Thyroid gland (tissue), 4 donors: ENCODE results near the gene UBE2V1. TPM values are rescaled to one million over a fixed set of nuclear protein-coding genes. Genes with fewer than 3 reads are reported as not detected.
A peak's percentile ranks its signal among the peaks of the same experiment; 100 is the strongest.

Source experiments
- DNase-seq, 2 donors: peaks; one replicate each; pipeline ENCODE4 v3.0.0-alpha.2; 2019
- H3K27ac ChIP-seq, 3 donors: fragments of 200-600 bp; sonication (generic); 1 replicate in 2 of 3; 2 replicates in 1 of 3; pipeline ENCODE4 v1.5.1; 2016 to 2019; ENCODE audit warnings: mild to moderate bottlenecking in 1 of 3, moderate library complexity in 1 of 3
- H3K27me3 ChIP-seq: fragments of 200-600 bp; sonication (generic); one replicate; pipeline ENCODE4 v1.5.1; 2019
- H3K36me3 ChIP-seq, 2 donors: fragments of 200-600 bp; sonication (generic); one replicate each; pipeline ENCODE4 v1.5.1; 2016 to 2019
- H3K4me1 ChIP-seq, 2 donors: fragments of 200-600 bp; sonication (generic); one replicate each; pipeline ENCODE4 v1.5.1; 2017 to 2019
- H3K4me3 ChIP-seq, 3 donors: fragments of 200-600 bp; sonication (generic); replicated peaks in 1 of 3; 1 replicate in 2 of 3; 2 replicates in 1 of 3; pipeline ENCODE4 v1.5.1; 2016; ENCODE audit warnings: mild to moderate bottlenecking in 1 of 3
- H3K9me3 ChIP-seq: fragments of 200-600 bp; sonication (generic); one replicate; pipeline ENCODE4 v1.5.1; 2017
- CTCF ChIP-seq, 6 experiments: fragments of 200-600 bp in 3 of 6; fragments of 450-650 bp in 3 of 6; sonication (generic) in 3 of 6; IDR thresholded peaks; one replicate each; pipeline ENCODE4 v1.5.1; 2016 to 2019; ENCODE audit warnings: antibody characterized with exemption in 6 of 6, mild to moderate bottlenecking in 2 of 6, inconsistent platforms in 1 of 6, moderate library complexity in 1 of 6
- POLR2A ChIP-seq, 2 donors: fragments of 450-650 bp; IDR thresholded peaks; one replicate each; pipeline ENCODE4 v1.6.1; 2017; ENCODE audit warnings: antibody characterized with exemption in 2 of 2, mild to moderate bottlenecking in 2 of 2, moderate library complexity in 1 of 2
- WGBS, 2 donors: methylation state at CpG; one replicate each; pipeline ENCODE4 v1.1.5; 2017; 5-methylcytosine and 5-hydroxymethylcytosine counted together
- intact Hi-C: fragments of 100-400 bp; cut with DNase I; formaldehyde crosslinking; loops from one replicate; pipeline ENCODE4 v1.15.1; 2023
- total RNA-seq, 4 donors: library from RNA; depleted of rRNA; stranded (reverse); fragments of >200 nt; gene quantifications; one replicate each; pipeline ENCODE4 v1.2.3, GENCODE V29; 2016

UBE2V1 gene
- total RNA-seq, 4 donors from 2014 or later, result 77.3 to 110 (median 92.3) TPM

GRCh38 chr20:50073500-50073899, 39.5 kb downstream of the UBE2V1 start:
- TF ChIP-seq POLR2A (IDR thresholded peaks at IDR 0.05), result no peak
- no peak for TF ChIP-seq CTCF (IDR thresholded peaks at IDR 0.05)
- WGBS, 2 donors, result 95 to 100% methylated on average over 1 to 2 of the region's 2 CpGs
- Histone ChIP-seq H3K36me3 (no peaks in the 10 kb centered on the region), H3K9me3 (no peaks in the 10 kb centered on the region), H3K4me3 (no peak overlapping the region), H3K27ac (no peak overlapping the region), H3K27me3 (no peaks in the 10 kb centered on the region), H3K4me1 (peaks cover 14 to 26% of the 10 kb centered on the region in 2 donors)
- DNase-seq, result no peak
- intact Hi-C loops, result no loop called here

- Histone ChIP-seq H3K36me3 (no peaks in the 10 kb centered on the region), H3K27me3 (no peaks in the 10 kb centered on the region), H3K4me1 (peaks cover 8 to 15% of the 10 kb centered on the region in 2 donors), H3K9me3 (no peaks in the 10 kb centered on the region), H3K27ac (no peak overlapping the region), H3K4me3 (peak overlapping the region in 1 of 3 donors; percentile 14)
- peak; percentile 89 to 92 for DNase-seq
- WGBS, 2 donors, result 12 to 13% methylated on average over 46 to 48 of the region's 48 CpGs
- TF ChIP-seq POLR2A (IDR thresholded peaks at IDR 0.05) (no peak), CTCF (IDR thresholded peaks at IDR 0.05) (peak; percentile 98 to 100 (median 99))
- intact Hi-C loops, result loop anchor here (2.0 kb wide), 1 partner anchor 92 kb away; no protein-coding TSS in a partner anchor
Observed at GRCh38 chr20:50071039-50071888, 41.7 kb downstream of the UBE2V1 start.

- 91 to 98% methylated on average over 5 to 7 of the region's 7 CpGs for WGBS, 2 donors
- no peaks in the 10 kb centered on the region for H3K9me3 ChIP-seq
- H3K27ac ChIP-seq, result no peak overlapping the region
- peaks cover 3 to 8% of the 10 kb centered on the region in 2 donors for H3K4me1 ChIP-seq
- no peaks in the 10 kb centered on the region for H3K36me3 ChIP-seq
- no peak for DNase-seq
- TF ChIP-seq CTCF (IDR thresholded peaks at IDR 0.05) (no peak), POLR2A (IDR thresholded peaks at IDR 0.05) (no peak)
- intact Hi-C loops, result loop anchor here (2.0 kb wide), 1 partner anchor 92 kb away; no protein-coding TSS in a partner anchor
- no peak overlapping the region for H3K4me3 ChIP-seq
- no peaks in the 10 kb centered on the region for H3K27me3 ChIP-seq
Observed at GRCh38 chr20:50070361-50070760, 42.6 kb downstream of the UBE2V1 start.

- TF ChIP-seq CTCF (IDR thresholded peaks at IDR 0.05) (no peak), POLR2A (IDR thresholded peaks at IDR 0.05) (no peak)
- no peak overlapping the region for H3K4me3 ChIP-seq
- intact Hi-C loops, result no loop called here
- H3K36me3 ChIP-seq, result no peaks in the 10 kb centered on the region
- H3K27me3 ChIP-seq, result no peaks in the 10 kb centered on the region
- peaks cover 0 to 8% of the 10 kb centered on the region in 2 donors for H3K4me1 ChIP-seq
- DNase-seq, result no peak
- no peaks in the 10 kb centered on the region for H3K9me3 ChIP-seq
- no peak overlapping the region for H3K27ac ChIP-seq
- 79% methylated on average over 11 of the region's 11 CpGs for WGBS, 2 donors
Observed at GRCh38 chr20:50068041-50068651, 44.8 kb downstream of the UBE2V1 start.

GRCh38 chr20:50067461-50067860, 45.5 kb downstream of the UBE2V1 start:
- no peak for DNase-seq
- no peaks in the 10 kb centered on the region for H3K36me3 ChIP-seq
- 89 to 90% methylated on average over 2 of the region's 2 CpGs for WGBS, 2 donors
- no peaks in the 10 kb centered on the region for H3K27me3 ChIP-seq
- intact Hi-C loops, result no loop called here
- TF ChIP-seq POLR2A (IDR thresholded peaks at IDR 0.05) (no peak), CTCF (IDR thresholded peaks at IDR 0.05) (no peak)
- H3K27ac ChIP-seq, result no peak overlapping the region
- no peak overlapping the region for H3K4me3 ChIP-seq
- H3K4me1 ChIP-seq, result peaks cover 0 to 8% of the 10 kb centered on the region in 2 donors
- H3K9me3 ChIP-seq, result no peaks in the 10 kb centered on the region
